Gastrocnemius medialis (tissue), 4 donors: ENCODE data around the gene LPIN1. TPM values are rescaled to one million over a fixed set of nuclear protein-coding genes. Genes with fewer than 3 reads are reported as not detected.
A peak's percentile ranks its signal among the peaks of the same experiment; 100 is the strongest.

Experiments
- ATAC-seq, 2 donors: fragments of 150-250 bp; one replicate each; pipeline ENCODE4 v1.9.1; 2016
- DNase-seq, 2 donors: peaks; one replicate each; pipeline ENCODE4 v3.0.0-alpha.2; 2019
- H3K27ac ChIP-seq, 4 donors: fragments of 200-600 bp; sonication (generic); 1 replicate in 1 of 4; 2 replicates in 3 of 4; pipeline ENCODE4 v1.5.1; 2016 to 2018; ENCODE audit warnings: mild to moderate bottlenecking in 2 of 4, moderate library complexity in 1 of 4
- H3K27me3 ChIP-seq, 3 donors: fragments of 200-600 bp; sonication (generic) in 2 of 3; 1 replicate in 1 of 3; 2 replicates in 2 of 3; pipeline versions ENCODE4 v1.5.1 to v1.6.0; 2016 to 2019; ENCODE audit warnings: mild to moderate bottlenecking in 1 of 3, moderate library complexity in 1 of 3
- H3K36me3 ChIP-seq, 2 donors: fragments of 200-600 bp; sonication (generic) in 1 of 2; one replicate each; pipeline ENCODE4 v1.5.1; 2017 to 2018
- H3K4me1 ChIP-seq, 2 donors: fragments of 200-600 bp; sonication (generic) in 1 of 2; one replicate each; pipeline ENCODE4 v1.5.1; 2016 to 2017; ENCODE audit warnings: mild to moderate bottlenecking in 2 of 2
- H3K4me3 ChIP-seq, 4 donors: fragments of 200-600 bp; sonication (generic) in 3 of 4; 1 replicate in 1 of 4; 2 replicates in 3 of 4; pipeline ENCODE4 v1.5.1; 2016 to 2019; ENCODE audit warnings: mild to moderate bottlenecking in 2 of 4
- H3K9me3 ChIP-seq, 3 donors: fragments of 200-600 bp; sonication (generic) in 2 of 3; 1 replicate in 1 of 3; 2 replicates in 2 of 3; pipeline ENCODE4 v1.5.1; 2016 to 2019
- CTCF ChIP-seq, 5 experiments: fragments of 450-650 bp in 3 of 5; fragments of 200-600 bp in 2 of 5; sonication (generic) in 2 of 5; IDR thresholded peaks in 4 of 5; conservative IDR thresholded peaks in 1 of 5; 1 replicate in 4 of 5; 2 replicates in 1 of 5; pipeline ENCODE4 v1.5.1; 2016 to 2019; ENCODE audit warnings: antibody characterized with exemption in 5 of 5, mild to moderate bottlenecking in 3 of 5, moderate library complexity in 3 of 5
- POLR2A ChIP-seq, 2 donors: fragments of 450-650 bp; IDR thresholded peaks; one replicate each; pipeline ENCODE4 v1.6.1; 2017; ENCODE audit warnings: antibody characterized with exemption in 2 of 2, mild to moderate bottlenecking in 2 of 2, moderate library complexity in 2 of 2
- in situ Hi-C, 4 donors: fragments of 200-750 bp; cut with MboI; loops; one replicate each; pipeline versions ENCODE4 v1.15.0 to v1.8.0; 2017; ENCODE audit warnings: low sequenced_read_pairs in 4 of 4
- intact Hi-C: fragments of 100-400 bp; cut with DNase I; formaldehyde crosslinking; loops from one replicate; pipeline ENCODE4 v1.15.1; 2023; ENCODE audit warnings: low total_unique reads
- total RNA-seq, 4 donors: library from RNA; depleted of rRNA; stranded (reverse); fragments of >200 nt; gene quantifications; one replicate each; pipeline versions ENCODE4 v1.1.0 to v1.2.3, GENCODE V29; 2016

The LPIN1 gene
- total RNA-seq, 4 donors from 2014 or later, result 292 to 606 (median 472) TPM

GRCh38 chr2:11710210-11710609 is 36.2 kb upstream of the LPIN1 start:
- peak; percentile 81 to 84 for ATAC-seq
- no peak overlapping the region for H3K4me3 ChIP-seq
- peaks cover 2 to 9% of the 10 kb centered on the region in 2 donors for H3K4me1 ChIP-seq
- H3K27me3 ChIP-seq, result no peaks in the 10 kb centered on the region
- peak in 1 of 2 donors; percentile 50 for DNase-seq
- in situ Hi-C loops, result no loop called here
- peak overlapping the region; percentile 6 to 38 (median 18) for H3K27ac ChIP-seq
- no peaks in the 10 kb centered on the region for H3K9me3 ChIP-seq
- intact Hi-C loops, result no loop called here
- no peaks in the 10 kb centered on the region for H3K36me3 ChIP-seq
- TF ChIP-seq CTCF (IDR thresholded peaks at IDR 0.05 in 4 of 5, conservative IDR thresholded peaks at IDR 0.05 in 1 of 5) (no peak), POLR2A (IDR thresholded peaks at IDR 0.05) (no peak)

GRCh38 chr2:11710632-11711353 is 35.6 kb upstream of the LPIN1 start:
- intact Hi-C loops, result no loop called here
- H3K4me1 ChIP-seq, result peaks cover 2 to 9% of the 10 kb centered on the region in 2 donors
- H3K27me3 ChIP-seq, result no peaks in the 10 kb centered on the region
- no peaks in the 10 kb centered on the region for H3K9me3 ChIP-seq
- in situ Hi-C loops, result no loop called here
- no peak for ATAC-seq
- no peak overlapping the region for H3K4me3 ChIP-seq
- H3K36me3 ChIP-seq, result no peaks in the 10 kb centered on the region
- DNase-seq, result no peak
- H3K27ac ChIP-seq, result peak overlapping the region in 3 of 4 donors; percentile 6 to 38 (median 11)
- TF ChIP-seq POLR2A (IDR thresholded peaks at IDR 0.05), result no peak
- TF ChIP-seq CTCF (IDR thresholded peaks at IDR 0.05 in 4 of 5, conservative IDR thresholded peaks at IDR 0.05 in 1 of 5), result no peak

GRCh38 chr2:11711354-11711716 is 35.1 kb upstream of the LPIN1 start:
- Histone ChIP-seq H3K36me3 (no peaks in the 10 kb centered on the region), H3K27ac (no peak overlapping the region), H3K4me1 (peaks cover 2 to 9% of the 10 kb centered on the region in 2 donors), H3K4me3 (no peak overlapping the region), H3K9me3 (no peaks in the 10 kb centered on the region), H3K27me3 (no peaks in the 10 kb centered on the region)
- in situ Hi-C loops, result no loop called here
- TF ChIP-seq POLR2A (IDR thresholded peaks at IDR 0.05) (no peak), CTCF (IDR thresholded peaks at IDR 0.05 in 4 of 5, conservative IDR thresholded peaks at IDR 0.05 in 1 of 5) (no peak)
- ATAC-seq (no peak), DNase-seq (no peak)
- intact Hi-C loops, result no loop called here

- in situ Hi-C loops (no loop called here), intact Hi-C loops (no loop called here)
- H3K4me1 ChIP-seq, result peaks cover 4 to 9% of the 10 kb centered on the region in 2 donors
- no peak for ATAC-seq
- TF ChIP-seq CTCF (IDR thresholded peaks at IDR 0.05 in 4 of 5, conservative IDR thresholded peaks at IDR 0.05 in 1 of 5) (no peak), POLR2A (IDR thresholded peaks at IDR 0.05) (no peak)
- no peaks in the 10 kb centered on the region for H3K36me3 ChIP-seq
- H3K27ac ChIP-seq, result no peak overlapping the region
- no peak for DNase-seq
- H3K27me3 ChIP-seq, result no peaks in the 10 kb centered on the region
- H3K9me3 ChIP-seq, result no peaks in the 10 kb centered on the region
- no peak overlapping the region for H3K4me3 ChIP-seq
These were observed 34.7 kb upstream of the LPIN1 start for GRCh38 chr2:11711751-11712150.

GRCh38 chr2:11712866-11713265 is 33.6 kb upstream of the LPIN1 start:
- TF ChIP-seq CTCF (IDR thresholded peaks at IDR 0.05 in 4 of 5, conservative IDR thresholded peaks at IDR 0.05 in 1 of 5) (no peak), POLR2A (IDR thresholded peaks at IDR 0.05) (no peak)
- DNase-seq (no peak), ATAC-seq (no peak)
- no peaks in the 10 kb centered on the region for H3K27me3 ChIP-seq
- in situ Hi-C loops, result no loop called here
- intact Hi-C loops, result no loop called here
- peaks cover 7 to 9% of the 10 kb centered on the region in 2 donors for H3K4me1 ChIP-seq
- H3K9me3 ChIP-seq, result no peaks in the 10 kb centered on the region
- H3K4me3 ChIP-seq, result no peak overlapping the region
- H3K27ac ChIP-seq, result no peak overlapping the region
- H3K36me3 ChIP-seq, result no peaks in the 10 kb centered on the region
